C4-2B (cell line): ENCODE measurements around the gene CLCN3.

Experiments
- CTCF ChIP-seq: fragments of 450-650 bp; conservative IDR thresholded peaks from 2 replicates; pipeline ENCODE4 v1.5.1; 2017; ENCODE audit warnings: mild to moderate bottlenecking
- ZFX ChIP-seq: fragments of 450-650 bp; IDR thresholded peaks from 2 replicates; pipeline ENCODE4 v1.6.1; 2017

- TF ChIP-seq CTCF: no peak
- no peak for TF ChIP-seq ZFX
Observed at GRCh38 chr4:169658975-169659715, 38.8 kb downstream of the CLCN3 start.
